HG02870 (cell line): ENCODE measurements around the gene HHEX.
"Not testable (repeated sequence)": the region's sequence is repeated elsewhere in the genome, so short reads cannot be mapped to it uniquely, and the experiment has no call there.

Source experiments
- ATAC-seq: cut with Tn5 transposase; IDR thresholded peaks from one replicate; pipeline ENCODE4 v1.9.1; 2021; ENCODE audit warnings: mild to moderate bottlenecking, moderate library complexity; ENCODE audit not compliant: unreplicated experiment

Gene HHEX

GRCh38 chr10:92732958-92733357, 43.2 kb downstream of the HHEX start:
- ATAC-seq, result no peak

- ATAC-seq, result no peak
These were observed 44.5 kb downstream of the HHEX start for GRCh38 chr10:92734301-92734700.

- no peak for ATAC-seq
These were observed 46.2 kb downstream of the HHEX start for GRCh38 chr10:92735938-92736337.

GRCh38 chr10:92737484-92737883, 47.7 kb downstream of the HHEX start:
- no peak for ATAC-seq

- ATAC-seq, result no peak
These were observed 51.0 kb downstream of the HHEX start for GRCh38 chr10:92740762-92741161.

- ATAC-seq, result not testable (repeated sequence)
These were observed 52.0 kb downstream of the HHEX start for GRCh38 chr10:92741741-92742140.

- ATAC-seq, result peak; percentile 94
These were observed 52.8 kb downstream of the HHEX start for GRCh38 chr10:92742331-92743228.
